Femur (tissue), 1 donor: ENCODE data around the gene CISH.

Experiments used
- DNase-seq: peaks from one replicate; pipeline ENCODE4 v3.0.0-alpha.2; 2017

CISH gene

GRCh38 chr3:50592568-50592967, 19.0 kb downstream of the CISH start:
- DNase-seq: no peak

GRCh38 chr3:50591196-50591741, 20.3 kb downstream of the CISH start:
- DNase-seq: no peak

GRCh38 chr3:50588759-50589433, 22.7 kb downstream of the CISH start:
- DNase-seq: no peak

- DNase-seq: no peak
Observed at GRCh38 chr3:50587806-50588758, 23.5 kb downstream of the CISH start.

GRCh38 chr3:50587373-50587772, 24.2 kb downstream of the CISH start:
- no peak for DNase-seq

GRCh38 chr3:50586763-50587070, 24.9 kb downstream of the CISH start:
- no peak for DNase-seq

- DNase-seq: no peak
Observed at GRCh38 chr3:50585919-50586762, 25.4 kb downstream of the CISH start.

- DNase-seq: no peak
Observed at GRCh38 chr3:50584391-50584790, 27.2 kb downstream of the CISH start.

GRCh38 chr3:50583897-50584296, 27.7 kb downstream of the CISH start:
- no peak for DNase-seq

GRCh38 chr3:50582083-50582482, 29.5 kb downstream of the CISH start:
- DNase-seq: no peak

GRCh38 chr3:50581459-50581842, 30.1 kb downstream of the CISH start:
- DNase-seq: no peak

GRCh38 chr3:50580683-50581458, 30.7 kb downstream of the CISH start:
- DNase-seq: no peak

GRCh38 chr3:50577348-50577747, 34.2 kb downstream of the CISH start:
- no peak for DNase-seq

- DNase-seq: no peak
Observed at GRCh38 chr3:50575372-50575771, 36.2 kb downstream of the CISH start.

GRCh38 chr3:50574444-50574831, 37.1 kb downstream of the CISH start:
- no peak for DNase-seq

- DNase-seq: no peak
Observed at GRCh38 chr3:50573566-50574443, 37.8 kb downstream of the CISH start.

- no peak for DNase-seq
Observed at GRCh38 chr3:50572801-50573371, 38.7 kb downstream of the CISH start.

- peak; percentile 83 for DNase-seq
Observed at GRCh38 chr3:50572158-50572557, 39.4 kb downstream of the CISH start.

GRCh38 chr3:50571486-50571885, 40.1 kb downstream of the CISH start:
- no peak for DNase-seq

GRCh38 chr3:50570508-50571279, 40.9 kb downstream of the CISH start:
- no peak for DNase-seq
